Adrenal gland (tissue), 12 donors: ENCODE results near the gene TLL1. TPM values are rescaled to one million over a fixed set of nuclear protein-coding genes. Genes with fewer than 3 reads are reported as not detected.

Source experiments
- DNase-seq, 7 donors: peaks; one replicate each; pipeline ENCODE4 v3.0.0-alpha.2; 2019 to 2020
- H3K27ac ChIP-seq, 5 donors: fragments of 200-600 bp; sonication (generic) in 4 of 5; 1 replicate in 3 of 5; 2 replicates in 2 of 5; pipeline versions ENCODE4 v1.5.1 to v1.8.0; 2016 to 2020; ENCODE audit warnings: mild to moderate bottlenecking in 1 of 5
- H3K27me3 ChIP-seq: fragments of 200-600 bp; 2 replicates; pipeline ENCODE4 v1.8.0; 2021
- H3K36me3 ChIP-seq, 2 donors: fragments of 200-600 bp; replicated peaks in 1 of 2; 1 replicate in 1 of 2; 2 replicates in 1 of 2; pipeline versions ENCODE4 v1.5.1 to v1.8.0; 2018 to 2022
- H3K4me1 ChIP-seq, 2 donors: fragments of 200-600 bp; replicated peaks in 1 of 2; 1 replicate in 1 of 2; 2 replicates in 1 of 2; pipeline versions ENCODE4 v1.5.1 to v1.8.0; 2018 to 2021
- H3K4me3 ChIP-seq, 4 donors: fragments of 200-600 bp; sonication (generic) in 3 of 4; one replicate each; pipeline ENCODE4 v1.5.1; 2016 to 2018
- H3K9me3 ChIP-seq, 3 donors: fragments of 200-600 bp; sonication (generic) in 1 of 3; replicated peaks in 1 of 3; 1 replicate in 2 of 3; 2 replicates in 1 of 3; pipeline versions ENCODE4 v1.5.1 to v1.8.0; 2016 to 2021
- POLR2A ChIP-seq, 2 donors: fragments of 450-650 bp; IDR thresholded peaks; one replicate each; pipeline ENCODE4 v1.6.1; 2017; ENCODE audit warnings: antibody characterized with exemption in 2 of 2, mild to moderate bottlenecking in 2 of 2, moderate library complexity in 1 of 2
- WGBS, 4 donors: extraction: QIAGEN DNeasy Blood & Tissue Kit in 2 of 4; methylation state at CpG; one replicate each; pipeline versions ENCODE4 v1.1.5 to v1.1.7; 2013 to 2017; 5-methylcytosine and 5-hydroxymethylcytosine counted together
- intact Hi-C, 2 donors: fragments of 100-400 bp; cut with DNase I; formaldehyde crosslinking; loops; one replicate each; pipeline versions ENCODE4 v1.14.1 to v1.15.0; 2022 to 2023
- polyA plus RNA-seq, 3 donors: library from polyadenylated mRNA; stranded (reverse); fragments of 200-250 nt in 2 of 3; fragments of 350-450 nt in 1 of 3; fragmentation: Illumina TruSeq in 1 of 3; extraction: RNeasy Lipid Tissue Mini Kit (QIAGEN cat#74804) in 1 of 3; gene quantifications; one replicate each; pipeline ENCODE4 v1.2.3, GENCODE V29; 2013 to 2014
- total RNA-seq, 9 donors: library from RNA; depleted of rRNA in 4 of 9; stranded (reverse); fragments of >200 nt in 4 of 9; fragments of 120-200 nt in 1 of 9; fragmentation: NEBNext Ultra II Directional in 1 of 9; extraction: Animal tissue kit (Norgen Biotek cat#: 25700) in 1 of 9; gene quantifications; one replicate each; pipeline versions ENCODE4 v1.1.0 to v1.2.4, GENCODE V29; 2013 to 2023
- TF ChIP-seq, protein P1 (sequence below), 6 experiments: fragments of 450-650 bp in 4 of 6; fragments of 200-600 bp in 2 of 6; sonication (generic) in 1 of 6; IDR thresholded peaks; 1 replicate in 5 of 6; 2 replicates in 1 of 6; pipeline versions ENCODE4 v1.5.1 to v1.8.0; 2016 to 2021; ENCODE audit warnings: antibody characterized with exemption in 6 of 6, mild to moderate bottlenecking in 2 of 6, moderate library complexity in 1 of 6
- donor health status: healthy with polysubstance abuse.
- donor health status: Bipolar disorder and iron deficiency.
- donor health status: DM: yes; HTN: yes; CAD: no.
- donor health status: DM: no; HTN: no; CAD: no.
- donor health status: DM: no; HTN: no; CAD: no.
- donor health status: DM: yes; HTN: yes; CAD: no.

Gene TLL1
- total and polyA plus RNA-seq, 12 donors: 1.00 to 12.7 (median 2.1) TPM

DNA sequence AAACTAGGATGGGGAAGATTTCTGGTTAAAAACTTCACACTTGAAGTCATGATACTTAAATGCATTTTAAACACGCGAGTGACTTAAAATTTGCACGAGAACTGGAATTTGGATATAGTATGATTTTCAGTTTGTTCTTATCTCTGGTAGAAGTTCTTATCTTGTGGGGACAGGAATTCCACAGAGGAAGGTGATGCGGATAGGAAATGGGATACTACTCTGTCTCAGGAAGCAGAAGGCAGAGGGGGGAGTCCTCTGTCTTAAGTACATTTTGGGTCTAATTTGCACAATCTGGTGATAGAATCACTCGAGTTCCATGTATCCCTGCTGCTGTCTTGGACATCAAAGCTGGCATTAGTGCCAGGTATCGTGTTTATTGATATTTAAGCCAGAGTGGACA is 53.3 kb downstream of the TLL1 start:
- Histone ChIP-seq H3K4me3 (no peak overlapping the region), H3K4me1 (no peaks in the 10 kb centered on the region), H3K27me3 (no peaks in the 10 kb centered on the region), H3K36me3 (no peaks in the 10 kb centered on the region), H3K9me3 (no peaks in the 10 kb centered on the region), H3K27ac (no peak overlapping the region)
- DNase-seq: no peak
- TF ChIP-seq POLR2A (IDR thresholded peaks at IDR 0.05): no peak
- TF ChIP-seq, protein P1, sequence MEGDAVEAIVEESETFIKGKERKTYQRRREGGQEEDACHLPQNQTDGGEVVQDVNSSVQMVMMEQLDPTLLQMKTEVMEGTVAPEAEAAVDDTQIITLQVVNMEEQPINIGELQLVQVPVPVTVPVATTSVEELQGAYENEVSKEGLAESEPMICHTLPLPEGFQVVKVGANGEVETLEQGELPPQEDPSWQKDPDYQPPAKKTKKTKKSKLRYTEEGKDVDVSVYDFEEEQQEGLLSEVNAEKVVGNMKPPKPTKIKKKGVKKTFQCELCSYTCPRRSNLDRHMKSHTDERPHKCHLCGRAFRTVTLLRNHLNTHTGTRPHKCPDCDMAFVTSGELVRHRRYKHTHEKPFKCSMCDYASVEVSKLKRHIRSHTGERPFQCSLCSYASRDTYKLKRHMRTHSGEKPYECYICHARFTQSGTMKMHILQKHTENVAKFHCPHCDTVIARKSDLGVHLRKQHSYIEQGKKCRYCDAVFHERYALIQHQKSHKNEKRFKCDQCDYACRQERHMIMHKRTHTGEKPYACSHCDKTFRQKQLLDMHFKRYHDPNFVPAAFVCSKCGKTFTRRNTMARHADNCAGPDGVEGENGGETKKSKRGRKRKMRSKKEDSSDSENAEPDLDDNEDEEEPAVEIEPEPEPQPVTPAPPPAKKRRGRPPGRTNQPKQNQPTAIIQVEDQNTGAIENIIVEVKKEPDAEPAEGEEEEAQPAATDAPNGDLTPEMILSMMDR (IDR thresholded peaks at IDR 0.05): no peak
- WGBS, 4 donors: 66 to 74% (median 71%) methylated on average over 6 of the region's 6 CpGs
- intact Hi-C loops: no loop called here

GRCh38 chr4:165927366-165927765 is 54.3 kb downstream of the TLL1 start:
- Histone ChIP-seq H3K4me3 (no peak overlapping the region), H3K4me1 (no peaks in the 10 kb centered on the region), H3K27me3 (no peaks in the 10 kb centered on the region), H3K27ac (no peak overlapping the region), H3K36me3 (no peaks in the 10 kb centered on the region), H3K9me3 (no peaks in the 10 kb centered on the region)
- WGBS, 4 donors: 72 to 88% (median 84%) methylated on average over 3 of the region's 3 CpGs
- TF ChIP-seq, protein P1 (IDR thresholded peaks at IDR 0.05): no peak
- no peak for TF ChIP-seq POLR2A (IDR thresholded peaks at IDR 0.05)
- intact Hi-C loops: no loop called here
- no peak for DNase-seq

DNA sequence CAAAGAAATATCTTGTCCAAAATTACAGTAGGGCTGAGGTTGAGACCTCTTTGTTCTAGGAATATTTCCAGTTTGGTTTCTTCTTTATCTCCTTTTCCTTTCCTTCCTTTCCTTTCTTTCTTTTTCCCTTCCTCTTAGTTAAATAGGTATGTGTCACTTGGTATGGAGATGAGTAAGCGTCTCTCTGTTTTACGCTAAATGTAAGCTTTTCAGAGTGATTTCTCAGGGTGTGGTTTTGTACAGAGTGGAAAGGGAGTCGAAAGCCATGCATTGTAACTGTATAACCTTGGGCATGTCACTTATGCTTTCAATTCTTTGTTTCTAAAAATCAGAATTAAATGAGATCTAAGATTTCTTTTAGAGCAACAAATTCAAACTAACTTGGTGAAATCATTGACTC is 54.8 kb downstream of the TLL1 start:
- H3K27ac ChIP-seq: no peak overlapping the region
- H3K27me3 ChIP-seq: no peaks in the 10 kb centered on the region
- intact Hi-C loops: no loop called here
- no peak overlapping the region for H3K4me3 ChIP-seq
- no peaks in the 10 kb centered on the region for H3K4me1 ChIP-seq
- no peak for DNase-seq
- H3K9me3 ChIP-seq: no peaks in the 10 kb centered on the region
- TF ChIP-seq, protein P1 (IDR thresholded peaks at IDR 0.05): no peak
- TF ChIP-seq POLR2A (IDR thresholded peaks at IDR 0.05): no peak
- no peaks in the 10 kb centered on the region for H3K36me3 ChIP-seq
- WGBS, 4 donors: 79 to 89% (median 85%) methylated on average over 3 of the region's 3 CpGs

DNA sequence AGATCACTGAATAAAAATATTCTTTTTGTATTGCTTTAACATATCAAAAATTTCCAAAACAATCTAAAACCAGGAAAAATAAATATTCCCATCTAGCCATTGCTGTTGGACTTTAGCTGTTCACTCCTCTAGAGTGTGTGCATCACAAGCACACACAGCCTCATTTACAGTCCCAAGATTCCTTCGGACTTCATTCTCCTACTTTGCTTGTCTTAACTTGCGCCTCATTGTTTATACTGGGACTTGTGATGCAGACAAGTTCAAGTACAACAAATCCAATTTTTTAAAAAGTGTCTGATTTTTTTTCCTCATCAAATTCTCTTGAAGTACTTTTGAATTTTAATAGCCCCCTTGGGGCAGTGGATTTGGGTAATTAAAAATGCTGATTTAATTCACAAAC is 55.6 kb downstream of the TLL1 start:
- Histone ChIP-seq H3K9me3 (no peaks in the 10 kb centered on the region), H3K27me3 (no peaks in the 10 kb centered on the region), H3K4me3 (no peak overlapping the region), H3K27ac (no peak overlapping the region), H3K4me1 (no peaks in the 10 kb centered on the region), H3K36me3 (no peaks in the 10 kb centered on the region)
- intact Hi-C loops: no loop called here
- TF ChIP-seq, protein P1 (IDR thresholded peaks at IDR 0.05): no peak
- no peak for TF ChIP-seq POLR2A (IDR thresholded peaks at IDR 0.05)
- DNase-seq: no peak
- 73 to 96% (median 78%) methylated on average over 2 of the region's 2 CpGs for WGBS, 4 donors
